GM19239 (cell line): ENCODE results near the gene SCT.

ENCODE experiments used
- DNase-seq: peaks from one replicate; pipeline ENCODE4 v3.0.0; 2011; ENCODE audit warnings: low spot score; ENCODE audit not compliant: insufficient read length
- FAIRE-seq: peaks from 2 replicates; lab custom pipeline; 2011; peaks lifted over from hg19 to GRCh38; lab: Jason Lieb, UNC

SCT gene

GRCh38 chr11:612201-612960, 14.6 kb downstream of the SCT start:
- FAIRE-seq (peak; percentile 72), DNase-seq (no peak)

GRCh38 chr11:611001-611996, 15.7 kb downstream of the SCT start:
- DNase-seq = no peak
- FAIRE-seq = no peak

GRCh38 chr11:610146-610801, 16.7 kb downstream of the SCT start:
- no peak for FAIRE-seq
- no peak for DNase-seq

GRCh38 chr11:609341-609811, 17.6 kb downstream of the SCT start:
- DNase-seq = no peak
- FAIRE-seq = no peak

- FAIRE-seq = no peak
- DNase-seq = no peak
Measured at GRCh38 chr11:608791-609251, 18.2 kb downstream of the SCT start.

GRCh38 chr11:607971-608659, 18.9 kb downstream of the SCT start:
- DNase-seq (no peak), FAIRE-seq (no peak)

GRCh38 chr11:607020-607780, 19.8 kb downstream of the SCT start:
- DNase-seq (no peak), FAIRE-seq (no peak)

GRCh38 chr11:606245-606644, 20.7 kb downstream of the SCT start:
- FAIRE-seq (no peak), DNase-seq (no peak)

GRCh38 chr11:605286-606129, 21.5 kb downstream of the SCT start:
- FAIRE-seq (no peak), DNase-seq (no peak)

GRCh38 chr11:603154-603553, 23.8 kb downstream of the SCT start:
- FAIRE-seq (no peak), DNase-seq (no peak)

- DNase-seq = no peak
- FAIRE-seq = no peak
Measured at GRCh38 chr11:601573-602245, 25.3 kb downstream of the SCT start.

- FAIRE-seq (no peak), DNase-seq (no peak)
Measured at GRCh38 chr11:598005-598680, 28.8 kb downstream of the SCT start.

- FAIRE-seq (no peak), DNase-seq (no peak)
Measured at GRCh38 chr11:597166-597725, 29.7 kb downstream of the SCT start.

GRCh38 chr11:596374-596773, 30.6 kb downstream of the SCT start:
- DNase-seq = no peak
- no peak for FAIRE-seq

GRCh38 chr11:595400-595799, 31.6 kb downstream of the SCT start:
- FAIRE-seq = no peak
- no peak for DNase-seq

GRCh38 chr11:593347-593746, 33.6 kb downstream of the SCT start:
- FAIRE-seq (no peak), DNase-seq (no peak)

GRCh38 chr11:592918-593317, 34.1 kb downstream of the SCT start:
- FAIRE-seq = no peak
- DNase-seq = no peak
